ENCODE measurements around the gene BCL10. TPM values are rescaled to one million over a fixed set of nuclear protein-coding genes. Genes with fewer than 3 reads are reported as not detected.

Gene BCL10
- total RNA-seq, 1 donor from 2014 or later, result 24.9 TPM

GRCh38 chr1:85267313-85267712 lies 9.1 kb downstream of the BCL10 start:
- Mint-ChIP-seq H3K36me3 (ENCODE audit: low read depth) (peaks cover 23% of the 10 kb centered on the region), H3K4me1 (ENCODE audit: low read depth) (peaks cover 12% of the 10 kb centered on the region), H3K4me3 (ENCODE audit: unreplicated experiment) (no peak overlapping the region), H3K27me3 (ENCODE audit: low read depth) (no peaks in the 10 kb centered on the region), H3K27ac (ENCODE audit: unreplicated experiment) (no peak overlapping the region), H3K9me3 (ENCODE audit: low read depth) (no peaks in the 10 kb centered on the region)
- TF ChIP-seq, protein P1, sequence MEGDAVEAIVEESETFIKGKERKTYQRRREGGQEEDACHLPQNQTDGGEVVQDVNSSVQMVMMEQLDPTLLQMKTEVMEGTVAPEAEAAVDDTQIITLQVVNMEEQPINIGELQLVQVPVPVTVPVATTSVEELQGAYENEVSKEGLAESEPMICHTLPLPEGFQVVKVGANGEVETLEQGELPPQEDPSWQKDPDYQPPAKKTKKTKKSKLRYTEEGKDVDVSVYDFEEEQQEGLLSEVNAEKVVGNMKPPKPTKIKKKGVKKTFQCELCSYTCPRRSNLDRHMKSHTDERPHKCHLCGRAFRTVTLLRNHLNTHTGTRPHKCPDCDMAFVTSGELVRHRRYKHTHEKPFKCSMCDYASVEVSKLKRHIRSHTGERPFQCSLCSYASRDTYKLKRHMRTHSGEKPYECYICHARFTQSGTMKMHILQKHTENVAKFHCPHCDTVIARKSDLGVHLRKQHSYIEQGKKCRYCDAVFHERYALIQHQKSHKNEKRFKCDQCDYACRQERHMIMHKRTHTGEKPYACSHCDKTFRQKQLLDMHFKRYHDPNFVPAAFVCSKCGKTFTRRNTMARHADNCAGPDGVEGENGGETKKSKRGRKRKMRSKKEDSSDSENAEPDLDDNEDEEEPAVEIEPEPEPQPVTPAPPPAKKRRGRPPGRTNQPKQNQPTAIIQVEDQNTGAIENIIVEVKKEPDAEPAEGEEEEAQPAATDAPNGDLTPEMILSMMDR (IDR thresholded peaks at IDR 0.05), result no peak
- DNase-seq (ENCODE audit: low spot score), result no peak

- TF ChIP-seq, protein P1 (IDR thresholded peaks at IDR 0.05), result no peak
- H3K4me1 Mint-ChIP-seq (ENCODE audit: low read depth), result peaks cover 19% of the 10 kb centered on the region
- no peaks in the 10 kb centered on the region for H3K27me3 Mint-ChIP-seq (ENCODE audit: low read depth)
- H3K9me3 Mint-ChIP-seq (ENCODE audit: low read depth), result peaks cover 5% of the 10 kb centered on the region
- H3K36me3 Mint-ChIP-seq (ENCODE audit: low read depth), result peaks cover 20% of the 10 kb centered on the region
- H3K4me3 Mint-ChIP-seq (ENCODE audit: unreplicated experiment), result no peak overlapping the region
- H3K27ac Mint-ChIP-seq (ENCODE audit: unreplicated experiment), result no peak overlapping the region
- DNase-seq (ENCODE audit: low spot score), result no peak
Measured at GRCh38 chr1:85264150-85264549, 12.3 kb downstream of the BCL10 start.

GRCh38 chr1:85262985-85263384 lies 13.4 kb downstream of the BCL10 start:
- H3K27me3 Mint-ChIP-seq (ENCODE audit: low read depth), result no peaks in the 10 kb centered on the region
- H3K27ac Mint-ChIP-seq (ENCODE audit: unreplicated experiment), result peak overlapping the region; percentile 45
- peaks cover 5% of the 10 kb centered on the region for H3K9me3 Mint-ChIP-seq (ENCODE audit: low read depth)
- peaks cover 27% of the 10 kb centered on the region for H3K4me1 Mint-ChIP-seq (ENCODE audit: low read depth)
- TF ChIP-seq, protein P1 (IDR thresholded peaks at IDR 0.05), result no peak
- H3K36me3 Mint-ChIP-seq (ENCODE audit: low read depth), result peaks cover 17% of the 10 kb centered on the region
- H3K4me3 Mint-ChIP-seq (ENCODE audit: unreplicated experiment), result no peak overlapping the region
- DNase-seq (ENCODE audit: low spot score), result no peak

GRCh38 chr1:85259912-85260274 lies 16.5 kb downstream of the BCL10 start:
- H3K4me3 Mint-ChIP-seq (ENCODE audit: unreplicated experiment), result peak overlapping the region; percentile 96
- H3K4me1 Mint-ChIP-seq (ENCODE audit: low read depth), result peaks cover 40% of the 10 kb centered on the region
- TF ChIP-seq, protein P1 (IDR thresholded peaks at IDR 0.05), result peak; percentile 4
- H3K36me3 Mint-ChIP-seq (ENCODE audit: low read depth), result peaks cover 20% of the 10 kb centered on the region
- no peak for DNase-seq (ENCODE audit: low spot score)
- no peaks in the 10 kb centered on the region for H3K27me3 Mint-ChIP-seq (ENCODE audit: low read depth)
- peak overlapping the region; percentile 85 for H3K27ac Mint-ChIP-seq (ENCODE audit: unreplicated experiment)
- H3K9me3 Mint-ChIP-seq (ENCODE audit: low read depth), result peaks cover 5% of the 10 kb centered on the region

DNA sequence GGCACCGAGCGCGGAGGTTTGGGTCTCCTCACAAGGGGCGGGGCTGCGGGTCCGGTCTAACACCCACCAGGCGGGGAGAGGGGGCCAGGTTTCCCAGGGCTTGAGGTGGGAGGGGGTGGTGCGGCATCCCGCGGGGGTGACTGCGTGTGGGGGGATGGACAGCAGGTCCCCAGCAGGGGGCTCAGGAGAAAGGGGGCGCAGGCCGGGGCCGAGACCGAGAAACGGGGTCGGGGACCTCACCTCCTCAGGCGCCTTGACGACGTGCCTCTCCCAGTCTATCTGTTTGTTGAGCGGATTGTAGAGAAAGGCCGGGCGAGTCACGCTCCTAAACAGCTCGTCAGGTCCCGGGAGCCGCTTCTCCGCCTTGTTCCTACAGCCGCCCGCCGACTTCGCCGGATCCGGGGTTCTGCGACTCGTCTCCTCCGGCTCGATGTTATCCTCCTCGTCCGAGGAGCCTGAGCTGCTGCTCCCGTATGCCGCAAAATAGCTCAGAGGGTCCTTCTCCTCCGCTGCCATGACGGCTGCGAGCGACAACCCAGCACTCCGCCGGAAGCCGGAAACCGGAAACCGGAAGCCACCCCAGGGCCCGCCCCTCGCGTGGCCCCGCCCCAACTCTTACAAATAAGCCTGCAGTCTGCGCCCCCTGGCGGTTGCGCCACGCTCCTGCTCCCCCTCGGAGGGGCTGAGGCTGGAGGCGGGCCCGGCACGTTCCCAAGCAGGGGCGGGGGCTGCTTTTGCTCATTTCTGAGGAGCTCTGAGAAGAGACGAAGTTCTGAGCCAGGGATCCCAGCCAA lies 17.1 kb downstream of the BCL10 start, which contains the start of gene C1orf52:
Gene C1orf52, minus strand, starts transcription at position 545 of the 794 bp plus-strand sequence. Its CDS starts 29 bp downstream, at position 516.
- peak; percentile 98 for DNase-seq (ENCODE audit: low spot score)
- TF ChIP-seq, protein P1 (IDR thresholded peaks at IDR 0.05), result peak; percentile 100
- Mint-ChIP-seq H3K27me3 (ENCODE audit: low read depth) (no peaks in the 10 kb centered on the region), H3K27ac (ENCODE audit: unreplicated experiment) (peak within 1 kb of the TSS; percentile 98), H3K4me1 (ENCODE audit: low read depth) (peaks cover 37% of the 10 kb centered on the region), H3K36me3 (ENCODE audit: low read depth) (peaks cover 18% of the 10 kb centered on the region), H3K9me3 (ENCODE audit: low read depth) (peaks cover 5% of the 10 kb centered on the region), H3K4me3 (ENCODE audit: unreplicated experiment) (peak within 1 kb of the TSS; percentile 96)

Measured in chondrocyte (in vitro differentiated cells).